Brain microvascular endothelial cell (primary cell): ENCODE data around the gene UGP2.

Experiments
- DNase-seq: peaks from one replicate; pipeline ENCODE4 v3.0.0-alpha.2; 2020
- H3K27ac ChIP-seq: fragments of 250-450 bp; sonication (Bioruptor Pico); 2 replicates; pipeline ENCODE4 v1.5.1; 2020; ENCODE audit warnings: mild to moderate bottlenecking, moderate library complexity
- H3K27me3 ChIP-seq: fragments of 250-450 bp; sonication (Bioruptor Pico); replicated peaks from 2 replicates; pipeline ENCODE4 v1.5.1; 2020; ENCODE audit warnings: mild to moderate bottlenecking
- H3K36me3 ChIP-seq: fragments of 250-450 bp; sonication (Bioruptor Pico); replicated peaks from 2 replicates; pipeline ENCODE4 v1.5.1; 2020; ENCODE audit warnings: mild to moderate bottlenecking
- H3K4me3 ChIP-seq: 2 replicates; pipeline ENCODE4 v1.5.1; 2011; ENCODE audit warnings: low read depth, mild to moderate bottlenecking, control low read depth, low read length, moderate library complexity
- CTCF ChIP-seq: IDR thresholded peaks from 2 replicates; pipeline ENCODE4 v1.5.1; 2011; ENCODE audit warnings: low read depth, mild to moderate bottlenecking, moderate library complexity, low read length, control low read depth, inconsistent platforms; ENCODE audit errors: missing control alignments
- in situ Hi-C: cut with HindIII; loops from 2 replicates; pipeline ENCODE4 v1.10.0; 2017; ENCODE audit warnings: low sequenced_read_pairs, low pct_ligation_motif_present

Gene UGP2

GRCh38 chr2:63819765-63820717 lies 21.7 kb upstream of the UGP2 start:
- Histone ChIP-seq H3K4me3 (no peak overlapping the region), H3K27me3 (no peaks in the 10 kb centered on the region), H3K27ac (no peak overlapping the region), H3K36me3 (no peaks in the 10 kb centered on the region)
- TF ChIP-seq CTCF, result no peak
- DNase-seq, result no peak
- in situ Hi-C loops, result no loop called here

GRCh38 chr2:63820969-63821368 lies 20.7 kb upstream of the UGP2 start:
- no peak for DNase-seq
- in situ Hi-C loops, result no loop called here
- Histone ChIP-seq H3K27me3 (no peaks in the 10 kb centered on the region), H3K36me3 (no peaks in the 10 kb centered on the region), H3K27ac (no peak overlapping the region), H3K4me3 (no peak overlapping the region)
- TF ChIP-seq CTCF, result no peak

- in situ Hi-C loops, result no loop called here
- H3K27ac ChIP-seq, result no peak overlapping the region
- no peaks in the 10 kb centered on the region for H3K27me3 ChIP-seq
- no peaks in the 10 kb centered on the region for H3K36me3 ChIP-seq
- no peak for TF ChIP-seq CTCF
- no peak for DNase-seq
- no peak overlapping the region for H3K4me3 ChIP-seq
These were observed 20.3 kb upstream of the UGP2 start for GRCh38 chr2:63821396-63821795.

GRCh38 chr2:63822478-63822877 lies 19.2 kb upstream of the UGP2 start:
- no peak for TF ChIP-seq CTCF
- Histone ChIP-seq H3K27ac (no peak overlapping the region), H3K27me3 (no peaks in the 10 kb centered on the region), H3K36me3 (no peaks in the 10 kb centered on the region), H3K4me3 (no peak overlapping the region)
- no peak for DNase-seq
- in situ Hi-C loops, result no loop called here

- H3K27me3 ChIP-seq, result no peaks in the 10 kb centered on the region
- H3K36me3 ChIP-seq, result no peaks in the 10 kb centered on the region
- no peak overlapping the region for H3K4me3 ChIP-seq
- peak; percentile 88 for DNase-seq
- in situ Hi-C loops, result no loop called here
- no peak overlapping the region for H3K27ac ChIP-seq
- TF ChIP-seq CTCF, result no peak
These were observed 13.9 kb upstream of the UGP2 start for GRCh38 chr2:63827749-63828148.

GRCh38 chr2:63831176-63831575 lies 10.5 kb upstream of the UGP2 start:
- H3K36me3 ChIP-seq, result no peaks in the 10 kb centered on the region
- H3K27me3 ChIP-seq, result no peaks in the 10 kb centered on the region
- no peak for TF ChIP-seq CTCF
- in situ Hi-C loops, result no loop called here
- no peak overlapping the region for H3K4me3 ChIP-seq
- no peak overlapping the region for H3K27ac ChIP-seq
- DNase-seq, result no peak
